GM18867 (cell line): ENCODE data around the gene PSRC1.
"Not testable (repeated sequence)": the region's sequence is repeated elsewhere in the genome, so short reads cannot be mapped to it uniquely, and the experiment has no call there.

Experiments used
- ATAC-seq: cut with Tn5 transposase; IDR thresholded peaks from one replicate; pipeline ENCODE4 v1.9.1; 2021; ENCODE audit warnings: mild to moderate bottlenecking, moderate library complexity; ENCODE audit not compliant: unreplicated experiment

PSRC1 gene

DNA sequence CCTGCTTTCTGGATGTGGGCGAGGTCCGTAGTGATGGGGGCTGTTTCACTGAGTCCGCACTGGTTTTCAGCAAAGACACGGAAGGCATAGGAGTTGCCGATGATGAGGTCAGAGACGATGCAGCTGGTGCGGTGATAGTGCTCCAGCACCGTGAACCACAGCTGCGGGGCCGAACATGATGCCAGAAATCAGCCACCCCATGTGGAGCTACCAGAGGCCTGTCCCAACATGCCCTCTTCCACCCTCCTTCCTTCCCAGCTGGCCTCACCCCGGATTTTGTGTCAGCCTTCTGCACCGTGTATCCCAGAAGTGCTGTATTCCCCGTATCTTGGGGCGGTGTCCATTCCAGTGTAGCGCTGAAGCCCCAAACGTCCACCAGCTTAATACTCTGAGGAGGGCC lies 13.8 kb upstream of the PSRC1 start:
- no peak for ATAC-seq

- ATAC-seq, result no peak
These were observed 12.9 kb upstream of the PSRC1 start for GRCh38 chr1:109295712-109296415.

DNA sequence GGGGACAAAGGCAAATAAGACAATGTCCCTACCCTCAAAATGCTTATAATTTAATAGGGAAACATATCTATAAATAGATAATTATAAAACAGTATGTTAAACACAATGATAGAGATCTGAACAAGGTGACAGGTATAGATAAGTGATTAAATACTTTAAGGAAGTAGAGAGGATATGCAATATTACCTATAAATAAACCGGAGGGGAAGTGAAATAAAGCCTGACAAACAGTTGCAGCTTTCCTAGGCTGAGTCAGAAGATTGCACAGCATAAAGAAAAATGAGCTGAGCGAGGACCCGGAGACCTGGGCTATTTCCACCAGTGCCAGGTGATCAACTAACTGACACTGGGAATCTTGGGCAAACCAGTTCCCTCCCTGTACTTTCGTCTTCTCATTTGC lies 11.5 kb upstream of the PSRC1 start:
- ATAC-seq, result no peak

DNA sequence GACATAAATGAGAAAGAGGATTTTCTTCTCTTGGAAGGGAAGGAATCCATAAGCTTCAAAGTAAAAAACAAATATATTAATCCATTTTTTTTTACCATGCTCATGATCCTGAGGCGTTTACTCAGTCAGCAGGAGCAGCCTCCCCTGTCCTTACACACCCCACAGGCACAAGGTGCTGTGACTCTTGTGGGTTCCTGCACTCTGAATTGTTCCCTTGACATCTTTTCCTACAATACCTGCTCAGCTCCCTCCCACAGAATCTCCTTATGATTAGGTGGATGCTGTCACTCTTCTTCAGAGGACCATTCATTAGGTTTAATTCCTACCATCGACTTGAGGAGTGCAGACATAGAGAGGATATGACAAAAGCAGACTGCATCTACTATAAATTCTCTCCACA lies 10.1 kb upstream of the PSRC1 start:
- ATAC-seq, result no peak

- no peak for ATAC-seq
These were observed 9.4 kb upstream of the PSRC1 start for GRCh38 chr1:109292364-109292763.

- no peak for ATAC-seq
These were observed 8.1 kb upstream of the PSRC1 start for GRCh38 chr1:109290998-109291397.

GRCh38 chr1:109290137-109290536 lies 7.2 kb upstream of the PSRC1 start:
- ATAC-seq, result no peak

GRCh38 chr1:109286762-109287161 lies 3.8 kb upstream of the PSRC1 start:
- ATAC-seq, result not testable (repeated sequence)

DNA sequence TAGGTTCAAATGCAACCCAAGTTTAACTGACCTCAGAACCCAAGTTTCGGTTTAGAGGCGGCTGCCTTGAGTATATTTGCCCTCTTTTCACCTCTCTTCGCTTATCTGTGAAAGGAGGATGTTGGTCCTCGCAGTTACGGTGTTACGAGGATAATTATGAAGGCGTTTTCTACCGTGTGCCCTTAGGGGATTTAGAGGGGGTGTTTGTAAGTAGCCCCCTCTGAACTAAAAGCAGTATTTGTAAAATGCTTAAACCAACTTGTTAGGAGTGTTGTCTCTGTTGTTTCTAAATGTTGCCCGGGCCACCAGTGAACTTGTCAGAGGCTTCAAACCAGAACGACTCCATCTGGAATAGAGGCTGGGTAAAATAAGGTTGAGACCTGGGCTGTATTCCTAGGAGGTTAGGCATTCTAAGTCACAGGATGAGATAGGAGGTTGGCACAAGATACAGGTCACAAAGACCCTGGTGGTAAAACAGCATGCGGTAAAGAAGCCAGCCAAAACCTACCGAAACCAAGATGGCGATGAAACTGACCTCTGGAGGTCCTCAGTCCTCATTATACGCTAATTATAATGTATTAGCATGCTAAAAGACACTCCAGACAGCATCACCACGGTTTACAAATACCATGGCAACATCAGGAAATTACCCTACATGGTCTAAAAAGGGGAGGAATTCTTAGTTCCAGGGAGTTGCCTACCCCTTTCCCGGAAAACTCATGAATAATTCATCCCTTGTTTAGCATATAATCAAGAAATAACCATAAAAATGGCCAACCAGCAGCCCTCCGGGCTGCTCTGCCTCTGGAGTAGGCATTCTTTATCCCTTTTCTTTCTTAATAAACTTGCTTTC lies 1.0 kb upstream of the PSRC1 start:
- no peak for ATAC-seq

GRCh38 chr1:109282497-109282951 lies 421 bp downstream of the PSRC1 start:
- ATAC-seq, result no peak

DNA sequence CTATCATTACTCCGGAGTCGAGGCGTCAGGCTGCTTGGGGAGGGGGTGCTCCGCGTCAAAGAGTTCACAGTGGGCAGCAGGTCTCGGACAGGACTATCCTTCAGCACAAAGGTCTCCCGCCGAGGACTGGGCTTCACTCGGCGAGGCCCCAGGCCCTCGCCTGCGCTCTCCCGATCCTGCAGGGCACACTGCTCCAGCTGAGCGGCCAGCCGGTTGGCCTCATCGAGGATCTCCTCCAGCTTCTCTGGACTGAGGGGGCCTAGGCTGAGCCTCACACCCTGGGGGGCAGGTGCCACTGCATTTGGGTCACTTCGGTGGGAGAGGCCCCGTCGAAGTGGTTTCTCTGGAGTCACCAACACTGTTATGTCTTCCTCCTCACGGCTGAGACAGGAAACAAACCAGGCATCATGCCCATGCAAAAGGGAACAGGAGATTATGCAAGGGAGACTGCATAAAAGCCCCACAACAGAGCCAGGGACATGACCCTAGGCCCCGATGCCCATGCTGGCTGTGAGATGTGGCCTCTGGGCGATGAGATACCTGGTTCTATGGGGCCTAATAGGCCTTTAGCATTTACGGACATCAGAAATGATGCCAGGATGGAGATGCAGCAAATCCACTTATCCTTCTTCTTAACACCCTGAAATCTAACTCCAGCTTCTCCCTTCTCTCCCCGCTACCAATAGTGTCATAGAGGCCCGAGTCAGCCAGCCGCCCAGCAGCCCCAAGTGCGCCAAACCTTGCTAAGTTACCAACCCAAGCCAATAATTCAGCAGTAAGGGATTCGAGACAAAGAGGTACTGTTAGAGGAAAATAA lies 1.1 kb downstream of the PSRC1 start:
- no peak for ATAC-seq

DNA sequence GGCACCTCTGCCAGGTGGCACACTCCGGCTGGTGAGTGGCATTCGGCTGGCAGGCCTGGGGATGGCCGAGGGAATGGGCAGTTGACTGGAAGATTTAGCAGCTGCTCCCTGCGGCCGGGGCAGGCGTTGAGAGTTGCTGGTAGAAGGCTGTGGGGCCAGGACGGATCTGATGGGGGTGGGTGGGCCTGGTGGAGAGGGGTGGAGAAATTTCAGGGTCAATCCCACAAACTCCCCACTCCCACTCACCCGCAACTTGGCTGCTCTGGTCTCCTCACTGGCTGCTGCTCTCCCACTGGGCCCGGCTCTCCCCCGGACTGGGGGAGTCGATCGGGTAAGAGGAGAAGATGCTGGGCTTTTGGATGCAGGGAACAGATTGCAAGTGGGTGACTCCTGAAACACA lies 2.1 kb downstream of the PSRC1 start:
- ATAC-seq, result no peak

GRCh38 chr1:109279615-109280278 lies 3.2 kb downstream of the PSRC1 start:
- ATAC-seq, result no peak

GRCh38 chr1:109277434-109278204 lies 5.3 kb downstream of the PSRC1 start:
- peak; percentile 85 for ATAC-seq

DNA sequence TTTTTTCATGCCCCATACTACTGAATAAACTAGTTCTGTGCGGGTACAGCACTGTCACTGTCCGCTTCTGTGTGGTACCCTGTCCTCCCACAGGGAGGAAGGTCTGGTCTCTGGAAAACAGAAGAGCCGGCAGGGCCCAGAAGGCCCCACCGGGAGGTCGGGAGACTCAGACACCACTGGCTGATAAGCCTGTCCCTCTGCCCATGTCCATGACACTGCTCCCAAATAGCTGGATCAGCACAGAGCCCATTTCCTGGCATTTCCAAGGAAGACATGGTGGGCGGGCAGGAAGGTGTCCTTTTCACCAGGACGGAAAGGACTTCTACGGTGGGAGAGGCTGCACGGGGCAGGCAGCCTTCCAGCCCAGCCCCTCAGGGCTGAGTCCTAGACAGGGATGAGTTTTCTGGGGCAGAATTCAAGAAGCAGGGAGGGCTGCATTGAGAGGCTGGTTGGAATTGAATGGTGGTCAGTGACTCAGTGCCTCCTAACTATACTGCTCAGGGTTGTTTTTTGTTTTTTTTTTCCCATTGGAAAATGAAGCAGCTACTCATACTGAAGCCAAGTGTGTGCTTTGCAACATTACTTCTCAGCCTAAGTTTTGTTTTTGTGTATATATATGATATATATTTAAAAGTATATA lies 7.1 kb downstream of the PSRC1 start:
- ATAC-seq, result no peak

DNA sequence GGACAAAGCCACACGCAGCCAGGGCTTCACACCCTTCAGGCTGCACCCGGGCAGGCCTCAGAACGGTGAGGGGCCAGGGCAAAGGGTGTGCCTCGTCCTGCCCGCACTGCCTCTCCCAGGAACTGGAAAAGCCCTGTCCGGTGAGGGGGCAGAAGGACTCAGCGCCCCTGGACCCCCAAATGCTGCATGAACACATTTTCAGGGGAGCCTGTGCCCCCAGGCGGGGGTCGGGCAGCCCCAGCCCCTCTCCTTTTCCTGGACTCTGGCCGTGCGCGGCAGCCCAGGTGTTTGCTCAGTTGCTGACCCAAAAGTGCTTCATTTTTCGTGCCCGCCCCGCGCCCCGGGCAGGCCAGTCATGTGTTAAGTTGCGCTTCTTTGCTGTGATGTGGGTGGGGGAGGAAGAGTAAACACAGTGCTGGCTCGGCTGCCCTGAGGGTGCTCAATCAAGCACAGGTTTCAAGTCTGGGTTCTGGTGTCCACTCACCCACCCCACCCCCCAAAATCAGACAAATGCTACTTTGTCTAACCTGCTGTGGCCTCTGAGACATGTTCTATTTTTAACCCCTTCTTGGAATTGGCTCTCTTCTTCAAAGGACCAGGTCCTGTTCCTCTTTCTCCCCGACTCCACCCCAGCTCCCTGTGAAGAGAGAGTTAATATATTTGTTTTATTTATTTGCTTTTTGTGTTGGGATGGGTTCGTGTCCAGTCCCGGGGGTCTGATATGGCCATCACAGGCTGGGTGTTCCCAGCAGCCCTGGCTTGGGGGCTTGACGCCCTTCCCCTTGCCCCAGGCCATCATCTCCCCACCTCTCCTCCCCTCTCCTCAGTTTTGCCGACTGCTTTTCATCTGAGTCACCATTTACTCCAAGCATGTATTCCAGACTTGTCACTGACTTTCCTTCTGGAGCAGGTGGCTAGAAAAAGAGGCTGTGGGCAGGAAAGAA lies 8.1 kb downstream of the PSRC1 start:
- no peak for ATAC-seq

DNA sequence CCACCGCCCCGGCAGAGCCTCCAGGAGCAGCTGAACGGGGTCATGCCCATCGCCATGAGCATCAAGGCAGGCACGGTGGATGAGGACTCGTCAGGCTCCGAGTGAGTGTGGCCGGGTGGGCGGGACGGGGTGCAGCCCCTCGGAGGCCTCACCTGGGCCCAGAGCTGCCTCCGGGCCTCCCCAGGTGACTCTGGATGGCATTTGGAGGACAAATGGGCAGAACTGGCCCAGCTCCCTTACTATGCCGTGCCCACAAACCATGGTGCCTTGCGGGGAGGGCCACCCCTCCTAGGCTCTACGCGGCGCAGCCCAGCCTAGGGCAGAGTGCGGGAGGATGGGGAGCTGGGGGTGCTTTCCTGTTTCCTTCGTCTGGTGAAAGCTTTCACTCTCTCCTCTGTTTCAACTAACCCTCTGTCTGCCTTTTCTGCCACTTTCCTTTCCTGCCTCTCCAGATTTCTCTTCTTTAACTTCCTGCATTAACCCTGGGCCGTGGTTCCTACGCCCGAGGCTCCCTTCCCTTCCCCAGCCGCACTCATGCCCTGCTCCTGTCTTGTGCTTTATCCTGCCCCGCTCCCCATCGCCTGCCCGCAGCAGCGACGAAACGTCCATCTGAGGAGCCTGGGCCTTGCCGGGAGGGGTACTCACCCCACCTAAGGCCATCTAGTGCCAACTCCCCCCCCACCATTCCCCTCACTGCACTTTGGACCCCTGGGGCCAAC lies 9.2 kb downstream of the PSRC1 start:
- ATAC-seq, result no peak
